A549 (cell line): ENCODE data around the gene PRKG1.

Experiments used
- CHD2 ChIP-seq: fragments of 150-350 bp; IDR thresholded peaks from 2 replicates; pipeline ENCODE4 v1.6.1; 2014; ENCODE audit warnings: low read length; ENCODE audit not compliant: partially characterized antibody
- CTCF ChIP-seq: fragments of >200 bp; sonication (Bioruptor Twin); formaldehyde crosslinking; IDR thresholded peaks from 3 replicates; pipeline ENCODE4 v1.5.1; 2016
- EP300 ChIP-seq, 2 experiments: fragments of >200 bp; sonication (Bioruptor Twin); formaldehyde crosslinking; IDR thresholded peaks; 2 replicates in 1 of 2; 3 replicates in 1 of 2; pipeline ENCODE4 v1.6.1; 2016 to 2017
- KDM1A ChIP-seq: fragments of 200-600 bp; sonication (generic); IDR thresholded peaks from 2 replicates; pipeline ENCODE4 v1.6.1; 2016; ENCODE audit warnings: low read depth, mild to moderate bottlenecking
- MAX ChIP-seq: IDR thresholded peaks from 2 replicates; pipeline ENCODE4 v1.6.1; 2012
- POLR2A ChIP-seq: IDR thresholded peaks from 2 replicates; pipeline ENCODE4 v1.6.1; 2012; ENCODE audit warnings: mild to moderate bottlenecking, low read length
- POLR2AphosphoS2 ChIP-seq: conservative IDR thresholded peaks from 2 replicates; pipeline ENCODE4 v1.6.1; 2012; ENCODE audit warnings: low read length, improper control_type of control experiment, inconsistent platforms
- RAD21 ChIP-seq, 2 experiments: fragments of >200 bp in 1 of 2; sonication (Bioruptor Twin) in 1 of 2; formaldehyde crosslinking in 1 of 2; IDR thresholded peaks in 1 of 2; conservative IDR thresholded peaks in 1 of 2; 2 replicates in 1 of 2; 3 replicates in 1 of 2; pipeline ENCODE4 v1.6.1; 2012 to 2018; ENCODE audit warnings: inconsistent platforms in 1 of 2
- RARB ChIP-seq: fragments of 250-450 bp; sonication (Bioruptor Pico); IDR thresholded peaks from 2 replicates; pipeline ENCODE4 v1.8.0; 2021; ENCODE audit warnings: mild to moderate bottlenecking, moderate library complexity
- SMC3 ChIP-seq: fragments of >200 bp; sonication (Bioruptor Twin); formaldehyde crosslinking; IDR thresholded peaks from 3 replicates; pipeline ENCODE4 v1.6.1; 2018; ENCODE audit warnings: inconsistent platforms

DNA sequence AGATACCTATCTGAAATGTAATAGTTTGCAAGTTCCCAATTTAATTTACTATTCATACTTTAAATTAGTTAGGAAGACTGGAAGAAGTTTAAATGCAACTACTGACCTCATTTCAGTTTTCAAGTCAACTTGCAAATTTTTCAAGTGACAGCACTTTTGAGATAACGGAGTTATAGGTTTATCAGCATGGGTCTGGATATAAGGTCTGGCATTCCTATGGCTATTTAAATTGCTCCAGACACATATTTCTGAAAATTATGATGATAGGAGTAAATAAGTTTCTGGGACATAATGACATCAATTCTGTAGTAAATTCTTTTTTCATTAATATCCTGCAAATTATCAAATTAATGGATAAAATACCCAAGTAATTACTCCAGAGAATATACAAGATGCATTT, 251.9 kb downstream of the PRKG1 start:
- no peak for TF ChIP-seq CTCF
- no peak for TF ChIP-seq POLR2A
- no peak for TF ChIP-seq KDM1A
- no peak for TF ChIP-seq MAX
- no peak for TF ChIP-seq SMC3
- no peak for TF ChIP-seq RAD21 (conservative IDR thresholded peaks at IDR 0.05 in 1 of 2, IDR thresholded peaks at IDR 0.05 in 1 of 2)
- TF ChIP-seq RARB (CRISPR knock-in tag) = no peak
- no peak for TF ChIP-seq CHD2
- no peak for TF ChIP-seq EP300 (IDR thresholded peaks at IDR 0.05)
- TF ChIP-seq POLR2AphosphoS2 = no peak
